ENCODE results near the gene PHF23. TPM values are rescaled to one million over a fixed set of nuclear protein-coding genes. Genes with fewer than 3 reads are reported as not detected.

Gene PHF23
- total and polyA plus RNA-seq, 2 of the 4 experiments (the other 2 are of a cell fraction), result 44.8 to 58.5 TPM

- H2BK15ac ChIP-seq (ENCODE audit: low read depth, low read length), result no peak overlapping the region
- no peaks in the 10 kb centered on the region for H3K9me3 ChIP-seq (ENCODE audit: control insufficient read depth, insufficient read depth, low read length)
- no CpG with 5 or more reads among the region's 5 CpGs for WGBS, 2 experiments (ENCODE audit: extremely low coverage in 2 of 2, insufficient read length in 1 of 2)
- H3K9me1 ChIP-seq (ENCODE audit: insufficient read depth, low read length), result peaks cover 10% of the 10 kb centered on the region
- in situ Hi-C loops (cut with MboI; ENCODE audit: low sequenced_read_pairs), result loop anchor here (25.0 kb wide), 1 partner anchor 916 kb away; the partner anchor contains the start of genes PER1 and VAMP2
- no peak overlapping the region for H3K18ac ChIP-seq (ENCODE audit: low read depth, low read length)
- no peak overlapping the region for H3K9ac ChIP-seq (ENCODE audit: low read depth, low read length)
- BruUV-seq (replicated peaks), result no TSS peak
- no peak overlapping the region for H3K4ac ChIP-seq (ENCODE audit: low read depth, low read length)
- H4K20me1 ChIP-seq (ENCODE audit: insufficient read depth, low read length), result peaks cover 9% of the 10 kb centered on the region; the same call in 1 of the 2 replicates
- no peak overlapping the region for H4K91ac ChIP-seq (ENCODE audit: insufficient read depth, low read depth, low read length)
- no peak overlapping the region for H2AFZ ChIP-seq (replicated peaks; ENCODE audit: low read length, poor library complexity)
- ChIA-PET POLR2A (ENCODE audit: unreplicated experiment) (no interaction called here), CTCF (no interaction called here)
- no peak overlapping the region for H2AK9ac ChIP-seq (replicated peaks; ENCODE audit: low read depth, low read length, poor library complexity)
- no peak overlapping the region for H3K4me2 ChIP-seq (ENCODE audit: low read depth, low read length)
- dilution Hi-C loops (cut with HindIII; ENCODE audit: low sequenced_read_pairs, unreplicated experiment), result no loop called here
- H3K27ac ChIP-seq (ENCODE audit: insufficient read depth, low read length), result no peak overlapping the region
- no peak overlapping the region for H3K4me3 ChIP-seq (ENCODE audit: insufficient read depth, low read depth, low read length)
- peaks cover 4 to 44% of the 10 kb centered on the region in 2 experiments for H3K79me1 ChIP-seq (ENCODE audit: low read depth in 1 of 2, low read length in 2 of 2)
- TF ChIP-seq RCOR1 (IDR thresholded peaks at IDR 0.05; ENCODE audit: insufficient replicate concordance, low read length), result no peak
- TF ChIP-seq BHLHE40 (IDR thresholded peaks at IDR 0.05; ENCODE audit: low read depth, low read length), result no peak
- no peak for TF ChIP-seq RAD21 (IDR thresholded peaks at IDR 0.05; ENCODE audit: low read length)
- TF ChIP-seq POLR2A (IDR thresholded peaks at IDR 0.05; ENCODE audit: low read depth, low read length), result no peak
- TF ChIP-seq MAZ (IDR thresholded peaks at IDR 0.05; ENCODE audit: borderline replicate concordance, low read depth, low read length), result no peak
- no peak for TF ChIP-seq SMC3 (IDR thresholded peaks at IDR 0.05; ENCODE audit: low read depth, low read length)
- TF ChIP-seq CTCF (conservative IDR thresholded peaks at IDR 0.05; ENCODE audit: low read depth, low read length), result no peak
- no peak for TF ChIP-seq ELK1 (IDR thresholded peaks at IDR 0.05; ENCODE audit: borderline replicate concordance, low read depth, low read length)
- no peak for TF ChIP-seq RFX5 (IDR thresholded peaks at IDR 0.05; ENCODE audit: low read depth, low read length)
- no peak overlapping the region for H2BK5ac ChIP-seq (ENCODE audit: low read depth, low read length, poor library complexity, severe bottlenecking)
- no peak overlapping the region for H3K23ac ChIP-seq (ENCODE audit: low read depth, low read length)
- ATAC-seq (ENCODE audit: low read depth) (no peak), DNase-seq (no peak)
- no peak overlapping the region for H4K8ac ChIP-seq (ENCODE audit: low read depth in 2 of 2, low read length in 2 of 2)
- intact Hi-C loops (cut with micrococcal nuclease), result no loop called here
- H3K36me3 ChIP-seq (ENCODE audit: control insufficient read depth, insufficient read depth, low read length), result peaks cover 17% of the 10 kb centered on the region
- no peak overlapping the region for H2BK20ac ChIP-seq (ENCODE audit: low read depth, low read length)
- no peak overlapping the region for H3K56ac ChIP-seq (ENCODE audit: extremely low read depth, insufficient read depth, low read length)
- H3K4me1 ChIP-seq (ENCODE audit: control insufficient read depth, insufficient read depth, low read length), result peaks cover 8% of the 10 kb centered on the region
- no peak overlapping the region for H2AK5ac ChIP-seq (ENCODE audit: low read depth, low read length)
- no peak overlapping the region for H4K5ac ChIP-seq (ENCODE audit: low read depth, low read length)
- H3K27me3 ChIP-seq (ENCODE audit: control insufficient read depth, insufficient read depth, low read length), result no peaks in the 10 kb centered on the region
- H2BK120ac ChIP-seq (ENCODE audit: low read depth, low read length), result no peak overlapping the region
- no peak overlapping the region for H3K14ac ChIP-seq (replicated peaks; ENCODE audit: low read depth, low read length)
These were observed 7.5 kb upstream of the PHF23 start for GRCh38 chr17:7246779-7247178.

Data from IMR-90 (cell line).